HFF-Myc (cell line): ENCODE measurements around the gene DHRSX.
"Not testable (repeated sequence)": the region's sequence is repeated elsewhere in the genome, so short reads cannot be mapped to it uniquely, and the experiment has no call there.

Experiments used
- DNase-seq: peaks from one replicate; pipeline ENCODE4 v3.0.0-alpha.2; 2011; ENCODE audit warnings: low read depth; ENCODE audit errors: extremely low read depth
- H3K4me3 ChIP-seq: replicated peaks from 2 replicates; pipeline ENCODE4 v1.5.1; 2011; ENCODE audit warnings: low read depth, mild to moderate bottlenecking, control low read depth, low read length
- TF ChIP-seq, protein P1 (sequence below): IDR thresholded peaks from 2 replicates; pipeline ENCODE4 v1.5.1; 2012; ENCODE audit warnings: mild to moderate bottlenecking, low read depth, low read length, control low read depth; ENCODE audit errors: missing control alignments

The DHRSX gene

DNA sequence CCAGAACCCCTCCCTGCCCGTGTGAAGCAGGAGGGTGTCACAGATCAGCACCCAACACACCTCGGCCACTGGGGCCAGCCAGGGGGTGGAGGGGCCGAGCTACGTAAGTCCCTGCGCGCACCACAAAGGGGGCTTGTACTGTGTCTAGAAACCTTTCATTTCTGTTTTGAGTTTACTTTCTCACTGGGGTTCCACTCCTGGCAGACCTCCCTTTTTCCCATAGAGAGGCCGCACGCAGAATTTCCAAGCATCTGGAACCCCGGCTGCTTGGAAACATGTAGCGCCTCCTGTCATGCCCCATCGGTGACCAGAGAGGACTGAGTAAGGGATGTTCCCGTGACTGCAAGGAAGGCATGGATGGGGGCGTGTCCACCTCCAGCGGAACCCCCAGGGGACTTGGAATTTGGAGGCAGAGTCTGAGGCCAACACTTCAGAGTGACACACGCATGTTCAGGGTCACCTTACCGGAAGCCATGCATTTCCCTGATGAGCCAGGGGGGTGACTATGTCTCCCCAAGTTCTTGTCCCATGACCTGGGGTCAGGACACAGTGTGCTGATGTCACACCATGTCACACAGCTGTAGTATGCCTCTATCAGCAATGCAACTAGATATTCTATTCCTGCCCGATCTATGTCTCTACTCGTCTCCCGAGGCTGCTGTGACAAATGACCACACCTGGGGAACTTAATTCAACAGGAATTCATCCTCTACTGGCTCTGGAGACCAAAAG is 105.3 kb downstream of the DHRSX start:
- DNase-seq = no peak
- no peak overlapping the region for H3K4me3 ChIP-seq
- TF ChIP-seq, protein P1, sequence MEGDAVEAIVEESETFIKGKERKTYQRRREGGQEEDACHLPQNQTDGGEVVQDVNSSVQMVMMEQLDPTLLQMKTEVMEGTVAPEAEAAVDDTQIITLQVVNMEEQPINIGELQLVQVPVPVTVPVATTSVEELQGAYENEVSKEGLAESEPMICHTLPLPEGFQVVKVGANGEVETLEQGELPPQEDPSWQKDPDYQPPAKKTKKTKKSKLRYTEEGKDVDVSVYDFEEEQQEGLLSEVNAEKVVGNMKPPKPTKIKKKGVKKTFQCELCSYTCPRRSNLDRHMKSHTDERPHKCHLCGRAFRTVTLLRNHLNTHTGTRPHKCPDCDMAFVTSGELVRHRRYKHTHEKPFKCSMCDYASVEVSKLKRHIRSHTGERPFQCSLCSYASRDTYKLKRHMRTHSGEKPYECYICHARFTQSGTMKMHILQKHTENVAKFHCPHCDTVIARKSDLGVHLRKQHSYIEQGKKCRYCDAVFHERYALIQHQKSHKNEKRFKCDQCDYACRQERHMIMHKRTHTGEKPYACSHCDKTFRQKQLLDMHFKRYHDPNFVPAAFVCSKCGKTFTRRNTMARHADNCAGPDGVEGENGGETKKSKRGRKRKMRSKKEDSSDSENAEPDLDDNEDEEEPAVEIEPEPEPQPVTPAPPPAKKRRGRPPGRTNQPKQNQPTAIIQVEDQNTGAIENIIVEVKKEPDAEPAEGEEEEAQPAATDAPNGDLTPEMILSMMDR = no peak

DNA sequence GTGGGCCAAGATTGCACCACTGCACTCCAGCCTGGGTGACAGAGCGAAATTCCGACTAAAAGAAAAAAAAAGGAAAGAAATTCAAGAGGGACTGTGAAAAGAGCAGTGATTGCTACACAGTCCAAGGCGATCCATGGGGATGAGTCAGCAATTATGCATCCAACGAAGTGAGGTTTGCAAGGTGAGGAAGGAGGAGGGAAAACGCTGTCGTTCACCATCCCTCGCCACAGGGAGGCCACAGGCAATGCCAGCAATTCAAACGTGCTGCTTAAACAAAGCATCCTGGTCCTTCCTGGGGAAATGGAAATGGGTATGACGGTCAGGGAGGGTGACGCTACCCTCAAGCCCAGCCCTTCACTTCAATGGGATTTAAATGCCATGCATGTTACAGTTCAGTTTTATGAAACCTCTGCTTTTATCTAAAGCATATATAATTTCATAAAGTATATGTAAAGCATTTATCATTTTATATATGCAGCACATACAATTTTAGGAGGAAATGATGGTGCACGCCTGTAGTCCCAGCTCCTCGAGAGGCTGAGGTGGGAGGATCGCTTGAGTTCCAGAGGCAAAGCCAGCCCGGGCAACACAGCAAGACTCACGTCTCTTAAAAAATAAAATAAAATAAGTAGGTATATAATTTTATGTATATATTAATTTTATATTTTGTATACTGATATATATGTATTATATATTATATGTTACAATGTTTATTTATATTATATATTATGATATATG is 108.7 kb downstream of the DHRSX start:
- H3K4me3 ChIP-seq = no peak overlapping the region
- TF ChIP-seq, protein P1 = no peak
- peak; percentile 65 for DNase-seq

DNA sequence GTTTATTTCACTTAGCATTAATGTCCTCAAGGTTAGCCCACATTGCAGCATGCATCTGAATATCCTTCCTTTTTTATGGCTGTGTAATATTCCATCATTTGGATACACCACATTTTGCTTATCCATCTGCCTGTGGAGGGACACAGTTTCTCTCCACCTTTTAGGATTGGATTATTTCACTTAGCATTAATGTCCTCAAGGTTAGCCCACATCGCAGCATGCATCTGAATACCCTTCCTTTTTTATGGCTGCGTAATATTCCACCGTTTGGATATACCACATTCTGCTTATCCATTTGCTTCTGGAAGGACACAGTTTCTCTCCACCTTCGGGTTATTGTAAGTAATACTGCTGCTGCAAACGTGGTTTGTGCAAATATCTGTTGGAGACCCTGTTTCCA is 110.0 kb downstream of the DHRSX start:
- no peak overlapping the region for H3K4me3 ChIP-seq
- TF ChIP-seq, protein P1 = no peak
- no peak for DNase-seq

DNA sequence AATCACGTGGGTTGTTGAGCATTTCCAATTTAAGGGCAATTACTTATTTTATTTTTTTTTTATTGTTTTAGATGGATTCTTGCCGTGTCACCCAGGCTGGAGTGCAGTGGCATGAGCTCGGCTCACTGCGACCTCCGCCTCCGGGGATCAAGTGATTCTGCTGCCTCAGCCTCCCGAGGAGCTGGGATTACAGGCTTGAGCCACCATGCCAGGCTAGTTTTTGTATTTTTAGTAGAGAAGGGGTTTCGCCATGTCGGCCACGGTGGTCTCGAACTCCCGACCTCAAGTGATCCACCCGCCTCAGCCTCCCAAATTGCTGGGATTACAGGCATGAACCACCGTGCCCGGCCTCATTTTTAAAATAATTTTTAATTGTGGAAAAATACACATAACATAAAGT is 111.0 kb downstream of the DHRSX start:
- not testable (repeated sequence) for H3K4me3 ChIP-seq, DNase-seq

DNA sequence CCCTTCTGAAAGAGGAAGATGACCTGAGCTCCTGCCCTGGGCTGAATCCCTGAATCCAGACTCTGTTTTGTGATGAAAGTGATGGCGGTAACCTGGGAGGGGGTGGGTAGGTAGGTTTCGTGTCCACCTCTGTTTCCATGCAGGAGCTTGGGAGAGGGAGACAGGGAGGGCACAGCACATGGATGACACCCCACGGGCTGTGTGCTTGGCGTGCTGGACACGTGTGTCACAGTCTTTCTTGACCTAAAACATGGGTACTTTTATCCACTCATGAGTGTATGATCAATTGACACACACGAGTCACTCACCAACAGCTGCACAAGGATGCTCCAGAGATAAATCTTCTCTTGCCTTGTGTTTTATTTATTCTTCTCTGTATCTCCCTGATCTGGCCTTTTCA is 111.5 kb downstream of the DHRSX start:
- TF ChIP-seq, protein P1 = no peak
- DNase-seq = no peak
- H3K4me3 ChIP-seq = no peak overlapping the region

DNA sequence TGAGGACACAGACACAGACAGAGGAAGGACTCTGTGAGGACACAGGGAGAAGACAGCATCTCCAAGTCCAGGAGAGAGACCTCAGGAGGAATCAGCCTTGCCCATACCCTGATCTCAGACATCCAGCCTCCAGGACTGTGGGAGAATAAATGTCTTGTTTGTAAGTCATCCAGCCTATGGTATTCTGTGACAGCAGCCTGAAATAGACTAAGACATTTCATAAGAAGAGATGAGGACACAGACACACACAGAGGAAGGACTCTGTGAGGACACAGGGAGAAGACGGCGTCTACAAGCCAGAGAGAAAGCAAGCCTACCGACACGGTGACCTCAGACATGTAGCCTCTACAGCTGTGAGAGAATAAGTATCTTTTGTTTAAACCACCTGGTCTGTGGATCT is 112.1 kb downstream of the DHRSX start:
- no peak for DNase-seq
- H3K4me3 ChIP-seq = no peak overlapping the region
- TF ChIP-seq, protein P1 = no peak

DNA sequence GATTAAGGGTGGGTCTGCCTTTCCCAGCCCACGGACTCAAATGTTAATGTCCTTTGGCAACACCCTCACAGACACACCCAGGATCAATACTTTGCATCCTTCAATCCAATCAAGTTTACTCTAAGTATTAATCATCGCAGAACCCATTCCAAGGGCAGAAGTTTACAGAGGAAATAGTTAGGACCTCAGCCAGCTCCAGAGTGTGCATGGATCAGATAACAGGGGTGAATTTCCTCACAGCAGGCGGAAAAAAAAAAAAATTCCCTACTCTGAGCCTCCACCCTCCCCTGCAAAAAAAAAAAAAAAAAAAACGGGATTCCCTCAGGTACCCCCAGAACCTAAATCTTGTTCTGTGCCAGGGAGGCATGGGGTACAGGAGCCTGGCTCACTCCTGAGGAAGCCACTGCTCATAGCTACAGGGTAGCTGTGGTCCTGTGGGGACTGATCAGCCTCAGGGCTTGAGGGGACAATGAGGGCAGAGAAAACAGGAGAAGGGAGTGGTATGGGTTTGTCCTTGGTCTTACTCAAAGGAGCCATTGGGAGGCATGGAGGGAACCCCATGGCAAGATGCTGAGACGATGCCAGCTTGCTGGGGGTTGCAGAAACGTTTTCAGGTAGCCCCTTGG is 113.0 kb downstream of the DHRSX start:
- DNase-seq = no peak
- TF ChIP-seq, protein P1 = no peak
- H3K4me3 ChIP-seq = no peak overlapping the region
